GM19324 (cell line): ENCODE results near the gene RPGRIP1.
"Not testable (repeated sequence)": the region's sequence is repeated elsewhere in the genome, so short reads cannot be mapped to it uniquely, and the experiment has no call there.

ENCODE experiments used
- ATAC-seq: cut with Tn5 transposase; IDR thresholded peaks from one replicate; pipeline ENCODE4 v1.9.1; 2021; ENCODE audit warnings: mild to moderate bottlenecking, moderate library complexity; ENCODE audit not compliant: unreplicated experiment, low FRiP score

The RPGRIP1 gene

GRCh38 chr14:21299562-21300130, 19.8 kb downstream of the RPGRIP1 start:
- no peak for ATAC-seq

GRCh38 chr14:21300892-21301291, 21.0 kb downstream of the RPGRIP1 start:
- no peak for ATAC-seq

GRCh38 chr14:21302013-21302835, 22.3 kb downstream of the RPGRIP1 start:
- ATAC-seq = no peak

- ATAC-seq = not testable (repeated sequence)
These were observed 22.9 kb downstream of the RPGRIP1 start for GRCh38 chr14:21302836-21303140.

- no peak for ATAC-seq
These were observed 27.8 kb downstream of the RPGRIP1 start for GRCh38 chr14:21307637-21308036.

GRCh38 chr14:21308132-21308478, 28.2 kb downstream of the RPGRIP1 start:
- ATAC-seq = peak; percentile 17

- ATAC-seq = peak; percentile 84
These were observed 28.8 kb downstream of the RPGRIP1 start for GRCh38 chr14:21308479-21309237.

- ATAC-seq = no peak
These were observed 29.4 kb downstream of the RPGRIP1 start for GRCh38 chr14:21309238-21309636.

- no peak for ATAC-seq
These were observed 30.1 kb downstream of the RPGRIP1 start for GRCh38 chr14:21309956-21310355.

- no peak for ATAC-seq
These were observed 31.7 kb downstream of the RPGRIP1 start for GRCh38 chr14:21311614-21312013.

- ATAC-seq = no peak
These were observed 33.6 kb downstream of the RPGRIP1 start for GRCh38 chr14:21313512-21313911.

- no peak for ATAC-seq
These were observed 37.5 kb downstream of the RPGRIP1 start for GRCh38 chr14:21317398-21317797.

- no peak for ATAC-seq
These were observed 41.0 kb downstream of the RPGRIP1 start for GRCh38 chr14:21320913-21321312.

GRCh38 chr14:21322716-21323115, 42.8 kb downstream of the RPGRIP1 start:
- ATAC-seq = no peak

- no peak for ATAC-seq
These were observed 47.1 kb downstream of the RPGRIP1 start for GRCh38 chr14:21326972-21327371.
